ENCODE measurements around the gene TBC1D22A. TPM values are rescaled to one million over a fixed set of nuclear protein-coding genes. Genes with fewer than 3 reads are reported as not detected.

Gene TBC1D22A
- total RNA-seq, 1 experiment from 2014 or later, result 8.2 TPM

DNA sequence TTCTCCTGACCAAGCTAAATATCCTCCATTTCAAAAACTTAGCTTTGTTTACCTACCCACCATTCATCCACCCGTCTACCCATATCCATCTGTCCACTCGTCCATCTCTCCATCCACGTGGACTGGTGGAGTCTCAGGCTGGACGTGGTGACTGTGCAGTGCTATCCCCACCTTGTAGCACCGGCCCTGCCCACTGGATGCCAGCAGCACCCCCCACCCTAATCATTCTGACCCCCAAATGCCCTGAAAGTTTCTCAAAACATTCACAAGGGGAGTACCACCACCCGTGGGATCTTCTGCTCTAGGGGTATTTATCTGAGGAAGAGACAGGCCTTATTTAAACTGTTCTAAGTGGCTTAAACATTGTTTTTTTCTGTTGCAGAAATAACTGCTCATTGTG lies 206.4 kb downstream of the TBC1D22A start:
- Histone ChIP-seq H3K4me3 (ENCODE audit: insufficient read depth, low read depth, low read length) (no peak overlapping the region), H3K36me3 (replicated peaks; ENCODE audit: control insufficient read depth, insufficient read depth, low read length) (no peaks in the 10 kb centered on the region), H3K27me3 (ENCODE audit: control insufficient read depth, insufficient read depth, low read length) (no peaks in the 10 kb centered on the region)
- no peak for DNase-seq

DNA sequence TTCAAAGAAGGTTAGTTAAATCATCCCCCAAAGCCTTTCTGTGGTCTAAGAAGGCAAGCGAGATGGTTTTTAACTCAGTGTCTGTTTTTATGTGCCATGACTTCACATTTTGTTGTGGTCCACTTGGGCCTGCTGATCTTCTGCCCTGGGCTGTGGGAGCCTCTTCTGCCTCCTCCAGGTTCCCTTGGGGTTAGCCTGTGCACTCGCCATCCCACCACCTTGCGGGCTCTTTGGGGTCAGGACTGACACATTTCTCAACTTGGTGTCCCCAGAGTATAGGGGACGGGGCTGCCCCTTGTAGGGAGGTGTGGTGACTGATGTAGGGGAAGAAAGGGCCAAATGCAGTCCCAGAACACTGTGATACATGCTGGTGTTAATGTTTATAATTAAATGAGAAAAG lies 207.0 kb downstream of the TBC1D22A start:
- H3K27me3 ChIP-seq (ENCODE audit: control insufficient read depth, insufficient read depth, low read length), result no peaks in the 10 kb centered on the region
- DNase-seq, result no peak
- H3K36me3 ChIP-seq (replicated peaks; ENCODE audit: control insufficient read depth, insufficient read depth, low read length), result no peaks in the 10 kb centered on the region
- no peak overlapping the region for H3K4me3 ChIP-seq (ENCODE audit: insufficient read depth, low read depth, low read length)

DNA sequence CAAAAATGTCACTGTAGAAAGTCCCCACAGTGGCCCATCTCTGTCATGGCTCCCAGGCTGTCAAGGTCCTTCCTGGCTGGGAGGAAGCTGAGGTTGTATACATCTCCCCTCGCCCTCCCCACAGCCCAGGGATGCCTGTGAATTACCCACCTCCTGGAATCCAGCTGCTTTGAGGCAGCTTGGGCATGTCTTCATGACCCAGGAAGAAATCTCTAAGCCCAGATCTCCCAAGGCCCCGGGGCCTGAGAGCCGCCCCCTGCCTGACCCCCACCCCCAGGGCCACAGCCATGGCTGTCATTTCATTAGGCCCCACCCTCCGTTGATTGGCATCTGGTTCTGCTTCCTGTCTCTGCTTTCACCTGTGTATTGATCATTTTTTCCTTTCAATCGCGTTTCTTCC lies 207.5 kb downstream of the TBC1D22A start:
- Histone ChIP-seq H3K4me3 (ENCODE audit: insufficient read depth, low read depth, low read length) (no peak overlapping the region), H3K36me3 (replicated peaks; ENCODE audit: control insufficient read depth, insufficient read depth, low read length) (no peaks in the 10 kb centered on the region), H3K27me3 (ENCODE audit: control insufficient read depth, insufficient read depth, low read length) (no peaks in the 10 kb centered on the region)
- DNase-seq, result peak; percentile 59

DNA sequence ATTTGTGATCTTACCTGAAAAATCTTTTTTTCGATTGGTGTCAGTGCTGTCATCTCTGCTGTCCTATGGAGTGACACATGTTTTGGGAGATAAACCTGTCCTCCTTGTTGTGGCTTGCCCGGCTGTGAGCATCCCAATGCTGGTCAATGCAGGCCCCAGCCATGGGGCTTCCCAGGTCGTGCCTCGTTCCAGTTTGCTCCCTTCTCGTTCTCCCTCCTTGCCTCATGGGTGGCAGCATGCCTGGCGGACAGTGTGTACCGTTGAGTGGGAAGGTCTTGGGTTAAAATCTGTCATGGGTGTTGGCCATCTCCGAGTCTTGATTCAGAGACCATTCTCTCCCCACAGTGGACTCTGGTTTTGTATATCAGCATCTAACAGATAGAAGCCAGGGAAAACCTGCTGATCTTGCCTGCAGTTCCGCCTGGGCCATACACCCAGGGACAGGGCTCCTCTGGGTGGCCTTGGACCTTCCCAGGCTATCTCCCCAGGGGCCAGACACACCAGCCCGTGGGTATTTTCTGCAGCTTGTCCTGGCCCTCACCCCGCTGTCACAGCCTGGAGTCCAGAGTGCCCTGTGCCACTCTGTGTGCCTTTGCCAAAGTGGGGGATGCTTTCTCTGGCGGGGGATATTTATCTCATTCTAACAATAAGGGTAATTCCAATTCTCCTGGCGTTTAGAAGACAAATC lies 208.1 kb downstream of the TBC1D22A start:
- H3K36me3 ChIP-seq (replicated peaks; ENCODE audit: control insufficient read depth, insufficient read depth, low read length), result no peaks in the 10 kb centered on the region
- H3K4me3 ChIP-seq (ENCODE audit: insufficient read depth, low read depth, low read length), result no peak overlapping the region
- H3K27me3 ChIP-seq (ENCODE audit: control insufficient read depth, insufficient read depth, low read length), result no peaks in the 10 kb centered on the region
- no peak for DNase-seq

DNA sequence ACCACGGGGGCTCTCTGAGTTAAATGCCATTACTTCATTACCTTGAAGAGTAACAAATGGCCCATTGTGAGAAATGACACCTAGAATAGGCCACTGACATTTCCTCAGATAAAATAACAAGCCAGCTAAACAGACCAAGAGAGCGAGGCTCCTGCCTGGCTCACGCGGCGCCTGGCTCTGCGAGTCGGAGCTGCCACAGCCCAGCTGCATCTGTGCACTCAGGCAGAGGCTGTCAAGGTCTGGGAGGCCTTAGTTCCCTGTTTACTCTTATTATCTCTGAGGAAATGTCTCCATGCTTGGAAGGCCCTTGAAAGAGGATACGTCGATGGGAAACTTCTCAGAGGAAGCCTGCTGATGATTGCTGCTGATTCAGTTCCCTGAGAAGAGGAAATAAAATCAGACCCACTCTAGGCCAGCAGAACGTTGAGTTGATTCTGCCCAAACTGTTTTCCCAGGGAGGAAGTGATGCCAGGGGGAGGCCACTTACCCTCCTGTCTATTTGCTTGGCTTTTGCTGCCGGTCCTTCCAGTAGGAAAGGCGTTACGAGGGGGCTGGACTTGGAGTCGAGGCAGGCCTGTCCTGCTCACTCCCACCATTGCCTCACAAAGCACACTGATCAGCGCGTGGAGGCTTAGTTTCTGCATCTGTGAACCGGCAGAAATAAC lies 208.8 kb downstream of the TBC1D22A start:
- no peaks in the 10 kb centered on the region for H3K36me3 ChIP-seq (replicated peaks; ENCODE audit: control insufficient read depth, insufficient read depth, low read length)
- H3K4me3 ChIP-seq (ENCODE audit: insufficient read depth, low read depth, low read length), result no peak overlapping the region
- DNase-seq, result no peak

DNA sequence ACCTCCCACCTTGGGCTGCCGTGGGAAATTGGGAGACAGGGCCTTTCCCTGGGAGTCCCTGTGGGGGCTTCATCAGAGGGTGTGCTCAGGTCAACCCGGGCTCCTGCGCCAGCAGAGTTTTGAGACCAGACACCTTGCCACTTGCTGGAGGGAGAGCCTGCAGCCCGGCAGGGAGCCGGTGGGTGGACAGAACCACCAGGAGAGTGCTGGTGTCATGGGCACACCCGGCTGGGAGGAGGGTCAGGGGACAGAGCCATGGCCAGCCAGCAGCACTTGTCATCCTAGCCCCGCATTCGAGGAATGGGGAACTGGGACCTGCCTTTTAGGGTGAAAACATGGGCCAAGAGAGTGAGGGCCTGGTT lies 209.3 kb downstream of the TBC1D22A start:
- Histone ChIP-seq H3K27me3 (ENCODE audit: control insufficient read depth, insufficient read depth, low read length) (no peaks in the 10 kb centered on the region), H3K4me3 (ENCODE audit: insufficient read depth, low read depth, low read length) (no peak overlapping the region), H3K36me3 (replicated peaks; ENCODE audit: control insufficient read depth, insufficient read depth, low read length) (no peaks in the 10 kb centered on the region)
- no peak for DNase-seq

More for the DNA sequence above, 208.8 kb downstream of the TBC1D22A start:
- H3K27me3 ChIP-seq (ENCODE audit: control insufficient read depth, insufficient read depth, low read length), result no peaks in the 10 kb centered on the region

DNA sequence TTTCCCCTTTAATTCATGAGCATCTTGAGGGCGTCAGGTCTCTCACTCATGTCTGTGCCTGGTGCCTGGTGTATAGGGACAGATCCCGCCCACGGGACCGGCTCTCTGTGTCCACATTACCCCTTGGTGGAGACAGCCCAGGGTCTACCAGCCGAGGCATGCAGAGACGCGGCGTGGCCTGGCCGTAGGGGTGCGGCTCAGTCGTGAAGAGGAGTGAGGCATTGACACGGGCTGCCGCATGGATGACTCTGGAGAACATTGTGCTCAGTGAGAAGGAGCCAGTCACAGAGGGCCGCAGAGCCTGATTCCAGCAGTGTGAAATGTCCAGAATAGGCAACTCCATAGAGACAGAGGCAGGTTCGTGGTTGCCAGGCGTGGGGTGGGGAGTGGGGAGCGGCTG lies 209.8 kb downstream of the TBC1D22A start:
- Histone ChIP-seq H3K4me3 (ENCODE audit: insufficient read depth, low read depth, low read length) (no peak overlapping the region), H3K27me3 (ENCODE audit: control insufficient read depth, insufficient read depth, low read length) (no peaks in the 10 kb centered on the region), H3K36me3 (replicated peaks; ENCODE audit: control insufficient read depth, insufficient read depth, low read length) (no peaks in the 10 kb centered on the region)
- no peak for DNase-seq

DNA sequence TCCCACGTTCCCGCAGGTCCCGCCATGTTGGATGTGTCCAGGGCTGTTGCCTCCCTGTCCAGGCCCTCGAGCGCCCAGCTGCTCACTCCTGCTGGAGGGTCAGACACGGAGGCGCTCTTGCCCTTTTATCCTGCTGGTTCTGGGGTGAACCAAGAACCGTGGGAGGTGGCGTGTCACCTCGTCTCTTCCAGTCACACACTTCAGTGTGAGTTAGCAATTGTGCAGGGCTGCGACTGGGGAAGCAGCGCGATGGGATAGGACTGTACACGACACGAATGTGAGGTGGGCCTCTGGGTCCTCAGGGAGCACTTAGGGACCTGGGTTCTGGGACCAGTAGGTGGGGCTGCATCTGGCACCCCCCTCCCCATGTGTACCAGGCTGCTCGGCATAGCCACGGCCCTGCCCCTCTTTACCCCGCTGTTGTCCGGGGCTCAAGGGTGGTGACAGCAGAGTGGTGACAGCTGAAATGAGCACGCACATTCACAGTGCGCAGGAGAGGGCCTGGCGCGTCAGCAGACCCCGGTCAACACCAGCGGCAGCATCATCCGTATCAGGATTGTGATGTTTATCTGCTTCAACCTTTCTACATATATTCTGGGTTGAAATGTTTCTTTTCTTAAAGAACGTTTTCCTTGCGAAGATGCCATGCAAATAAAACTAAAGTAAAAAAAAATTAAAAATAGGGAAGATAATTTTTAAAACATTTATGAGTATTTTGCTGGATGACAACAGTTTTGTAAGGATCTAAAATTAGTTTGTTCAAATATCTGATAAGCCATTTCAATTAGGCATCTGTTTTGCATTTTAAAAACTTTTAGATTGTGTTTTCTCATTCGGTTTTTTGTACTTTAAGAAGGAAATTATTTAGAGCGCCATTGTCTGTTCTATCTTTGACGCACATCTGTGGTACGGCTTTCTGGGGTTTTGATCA lies 210.7 kb downstream of the TBC1D22A start:
- no peaks in the 10 kb centered on the region for H3K36me3 ChIP-seq (replicated peaks; ENCODE audit: control insufficient read depth, insufficient read depth, low read length)
- H3K4me3 ChIP-seq (ENCODE audit: insufficient read depth, low read depth, low read length), result no peak overlapping the region
- DNase-seq, result peak; percentile 48

DNA sequence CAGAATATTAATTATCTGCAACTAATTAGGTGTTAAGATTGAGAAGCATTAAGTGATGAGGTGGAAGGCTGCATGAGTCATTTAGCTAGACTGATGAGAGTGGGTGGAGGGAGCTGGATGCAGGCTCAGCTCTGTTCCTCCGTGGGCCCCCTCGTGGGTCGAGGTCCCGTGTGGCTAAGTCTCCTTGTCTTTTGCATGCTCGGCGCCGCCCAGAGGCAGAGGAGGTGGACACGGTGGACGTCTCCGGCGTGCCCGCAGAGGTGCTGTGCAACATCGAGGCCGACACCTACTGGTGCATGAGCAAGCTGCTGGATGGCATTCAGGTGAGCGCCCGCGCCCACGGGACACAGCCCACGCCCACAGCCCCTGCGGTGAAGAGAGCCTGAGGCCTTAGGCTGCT lies 211.6 kb downstream of the TBC1D22A start:
- DNase-seq, result peak; percentile 53
- Histone ChIP-seq H3K36me3 (replicated peaks; ENCODE audit: control insufficient read depth, insufficient read depth, low read length) (no peaks in the 10 kb centered on the region), H3K27me3 (ENCODE audit: control insufficient read depth, insufficient read depth, low read length) (no peaks in the 10 kb centered on the region), H3K4me3 (ENCODE audit: insufficient read depth, low read depth, low read length) (no peak overlapping the region)

More for the DNA sequence above, 210.7 kb downstream of the TBC1D22A start:
- no peaks in the 10 kb centered on the region for H3K27me3 ChIP-seq (ENCODE audit: control insufficient read depth, insufficient read depth, low read length)

DNA sequence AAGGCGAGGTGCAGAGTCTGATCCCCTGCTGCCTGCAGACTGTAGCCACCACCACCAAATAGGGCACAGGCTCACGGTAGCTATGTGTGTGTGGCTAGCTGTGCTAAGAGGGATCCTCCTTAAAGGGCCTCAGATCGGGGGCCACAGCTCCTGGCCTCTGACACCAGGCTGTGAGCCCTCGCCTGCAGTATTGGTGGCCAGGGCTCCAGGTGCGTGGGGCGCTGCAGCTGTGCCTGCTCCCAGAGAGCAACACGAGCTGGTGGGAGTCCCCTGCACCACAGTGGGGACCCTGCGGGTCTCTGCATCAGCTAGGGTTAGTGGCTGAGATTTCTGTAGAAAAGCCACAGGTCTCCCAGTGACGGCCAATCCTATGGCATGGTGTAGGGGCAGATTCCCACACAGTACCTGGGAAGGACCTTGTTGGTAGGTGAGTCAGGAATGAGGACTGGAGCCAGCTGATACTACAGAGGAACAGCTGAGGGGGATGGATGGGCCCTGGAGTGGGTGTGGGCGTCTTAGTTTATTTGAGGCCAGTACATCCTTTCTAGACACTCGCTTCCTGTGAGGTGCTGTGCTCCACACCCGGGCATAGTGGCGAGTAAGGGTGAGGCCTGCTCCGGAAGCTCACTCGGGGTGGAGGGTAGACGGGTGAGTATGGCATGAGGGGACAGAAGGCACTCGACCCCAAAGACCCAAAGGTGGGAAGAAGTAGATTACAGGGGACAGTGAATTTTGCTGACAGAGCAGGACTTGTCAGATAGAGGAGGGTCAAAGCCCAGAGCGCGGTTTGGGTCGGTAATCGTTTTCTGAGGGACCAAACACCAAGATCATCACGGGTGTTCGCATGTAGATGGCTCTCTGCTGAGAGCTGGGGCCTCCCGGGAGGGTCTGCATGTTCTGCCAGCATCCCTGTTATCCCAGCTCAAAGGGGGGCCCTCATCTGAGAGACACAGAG lies 212.5 kb downstream of the TBC1D22A start:
- no peak overlapping the region for H3K4me3 ChIP-seq (ENCODE audit: insufficient read depth, low read depth, low read length)
- DNase-seq, result no peak
- H3K36me3 ChIP-seq (replicated peaks; ENCODE audit: control insufficient read depth, insufficient read depth, low read length), result no peaks in the 10 kb centered on the region
- no peaks in the 10 kb centered on the region for H3K27me3 ChIP-seq (ENCODE audit: control insufficient read depth, insufficient read depth, low read length)

DNA sequence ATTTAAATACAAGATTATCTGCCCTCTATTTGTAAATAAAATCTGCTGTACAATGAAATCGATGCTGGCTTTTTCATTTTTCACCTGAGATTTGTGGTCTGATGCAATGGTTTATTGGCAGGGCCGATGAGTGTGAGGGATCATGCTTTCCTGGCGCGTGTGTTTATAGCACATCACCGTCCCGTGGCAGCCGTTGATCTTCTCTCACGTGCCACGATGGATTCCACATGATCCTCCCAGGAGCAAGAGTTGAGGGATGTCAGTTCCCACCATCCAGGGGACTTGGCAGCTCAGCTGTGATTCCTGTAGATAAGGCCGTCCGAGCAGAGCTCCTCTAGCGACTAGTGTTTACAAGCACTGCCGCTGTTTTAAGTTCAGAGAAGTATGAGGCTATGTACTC lies 213.7 kb downstream of the TBC1D22A start:
- Histone ChIP-seq H3K4me3 (ENCODE audit: insufficient read depth, low read depth, low read length) (no peak overlapping the region), H3K36me3 (replicated peaks; ENCODE audit: control insufficient read depth, insufficient read depth, low read length) (no peaks in the 10 kb centered on the region; the same call in 1 of the 2 replicates), H3K27me3 (ENCODE audit: control insufficient read depth, insufficient read depth, low read length) (no peaks in the 10 kb centered on the region)
- DNase-seq, result peak; percentile 19

DNA sequence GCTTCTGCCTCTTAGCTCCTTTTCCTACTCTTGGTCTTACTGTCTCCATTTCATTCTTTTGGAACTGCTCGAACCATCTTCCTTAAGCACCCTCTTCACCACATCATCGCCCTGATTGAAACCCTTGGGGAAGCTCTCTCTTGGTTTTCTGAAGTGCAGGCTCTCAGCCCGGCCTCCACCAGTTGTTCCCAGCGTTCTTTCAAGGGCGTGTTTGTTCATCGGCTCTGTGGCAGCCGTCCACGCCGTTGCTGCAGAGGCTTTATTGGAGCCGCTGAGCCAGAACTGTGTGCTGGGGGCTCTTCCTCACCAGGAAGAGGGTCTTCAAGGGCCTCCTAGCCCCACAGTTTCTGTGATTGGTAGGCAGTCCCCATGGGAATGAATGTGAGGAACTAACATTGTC lies 214.1 kb downstream of the TBC1D22A start:
- Histone ChIP-seq H3K4me3 (ENCODE audit: insufficient read depth, low read depth, low read length) (no peak overlapping the region), H3K27me3 (ENCODE audit: control insufficient read depth, insufficient read depth, low read length) (no peaks in the 10 kb centered on the region), H3K36me3 (replicated peaks; ENCODE audit: control insufficient read depth, insufficient read depth, low read length) (no peaks in the 10 kb centered on the region; the same call in 1 of the 2 replicates)
- no peak for DNase-seq

DNA sequence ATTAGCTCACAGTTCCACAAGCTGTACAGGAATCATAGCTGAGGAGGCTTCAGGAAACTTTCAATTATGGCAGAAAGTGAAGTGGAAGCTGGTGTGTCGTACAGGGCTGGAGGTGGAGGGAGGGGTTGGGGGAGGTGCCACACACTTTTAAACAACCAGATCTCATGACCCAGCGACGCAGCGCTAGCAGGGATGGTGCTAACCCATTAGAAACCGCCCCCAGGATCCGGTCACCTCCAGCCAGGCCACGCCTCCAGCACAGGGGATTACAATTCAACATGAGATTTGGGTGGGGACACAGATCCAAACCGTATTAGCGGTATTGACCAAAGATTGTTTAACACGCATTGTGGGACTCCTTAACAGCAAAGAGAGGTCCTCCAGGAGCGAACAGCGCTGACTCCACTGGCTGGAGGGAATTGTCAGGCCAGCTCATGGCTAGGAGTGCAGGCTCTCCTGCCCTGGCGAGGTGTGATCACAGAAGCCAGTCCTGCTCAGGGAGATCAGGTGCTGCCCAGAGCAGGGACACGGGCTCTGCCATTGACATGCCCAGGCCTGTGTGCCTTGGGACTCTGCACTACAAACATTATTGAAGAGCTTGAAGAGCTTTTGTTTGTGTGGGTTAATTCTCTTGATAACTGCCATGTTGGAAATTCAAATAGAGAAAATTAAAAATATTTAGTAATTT lies 215.3 kb downstream of the TBC1D22A start:
- Histone ChIP-seq H3K36me3 (replicated peaks; ENCODE audit: control insufficient read depth, insufficient read depth, low read length) (no peaks in the 10 kb centered on the region; the same call in 1 of the 2 replicates), H3K4me3 (ENCODE audit: insufficient read depth, low read depth, low read length) (no peak overlapping the region), H3K27me3 (ENCODE audit: control insufficient read depth, insufficient read depth, low read length) (no peaks in the 10 kb centered on the region)
- DNase-seq, result peak; percentile 54
